CD4-positive, alpha-beta T cell treated with Interleukin-17A for 4 hours (primary cell): ENCODE data around the gene RHOT1.

Source experiments
- DNase-seq: peaks from one replicate; pipeline ENCODE4 v3.0.0-alpha.2; 2020; ENCODE audit warnings: mixed read lengths

RHOT1 gene

GRCh38 chr17:32274643-32275042 is 132.3 kb downstream of the RHOT1 start:
- no peak for DNase-seq
